ENCODE data around the gene NTN1. TPM values are rescaled to one million over a fixed set of nuclear protein-coding genes. Genes with fewer than 3 reads are reported as not detected.

NTN1 gene
- total RNA-seq, 1 experiment from 2014 or later, result 14.5 TPM

DNA sequence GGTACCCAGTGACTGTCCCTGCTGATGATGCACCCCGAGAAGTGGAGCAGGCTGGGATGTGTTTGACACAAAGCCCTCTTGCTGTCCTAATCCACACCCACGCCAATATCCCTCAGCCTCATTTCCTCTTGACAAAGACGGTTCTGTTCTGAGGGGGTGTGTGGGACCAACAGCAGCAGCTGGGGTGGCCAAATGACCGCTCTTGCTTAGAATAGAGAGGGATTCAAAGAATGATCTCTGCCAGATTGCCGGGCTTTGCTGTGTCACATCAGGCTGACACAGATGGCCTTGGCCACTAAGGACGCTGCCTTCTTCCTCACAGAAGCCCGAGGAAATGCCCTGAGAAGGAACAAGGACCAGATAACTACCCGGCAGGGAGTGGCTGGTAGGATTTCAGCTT lies 250.7 kb downstream of the NTN1 start:
- ChIA-PET CTCF (no interaction called here), POLR2A (no interaction called here)
- in situ Hi-C loops (cut with HindIII; ENCODE audit: low pct_unique_long_range_greater_than_20kb, low sequenced_read_pairs) (no loop called here), intact Hi-C loops (cut with micrococcal nuclease; ENCODE audit: unreplicated experiment) (no loop called here)
- H3K27me3 ChIP-seq (ENCODE audit: control insufficient read depth, insufficient read depth, low read length), result no peaks in the 10 kb centered on the region
- no peak for ATAC-seq
- TF ChIP-seq CTCF (IDR thresholded peaks at IDR 0.05), result no peak
- no peak for TF ChIP-seq POLR2AphosphoS5 (IDR thresholded peaks at IDR 0.05; ENCODE audit: low read depth, low read length)
- TF ChIP-seq SIN3A (IDR thresholded peaks at IDR 0.05; ENCODE audit: borderline replicate concordance, insufficient read depth, low read depth, low read length), result no peak
- no peak for TF ChIP-seq TCF7L2 (IDR thresholded peaks at IDR 0.05; ENCODE audit: low read depth, low read length)
- TF ChIP-seq, protein P1, sequence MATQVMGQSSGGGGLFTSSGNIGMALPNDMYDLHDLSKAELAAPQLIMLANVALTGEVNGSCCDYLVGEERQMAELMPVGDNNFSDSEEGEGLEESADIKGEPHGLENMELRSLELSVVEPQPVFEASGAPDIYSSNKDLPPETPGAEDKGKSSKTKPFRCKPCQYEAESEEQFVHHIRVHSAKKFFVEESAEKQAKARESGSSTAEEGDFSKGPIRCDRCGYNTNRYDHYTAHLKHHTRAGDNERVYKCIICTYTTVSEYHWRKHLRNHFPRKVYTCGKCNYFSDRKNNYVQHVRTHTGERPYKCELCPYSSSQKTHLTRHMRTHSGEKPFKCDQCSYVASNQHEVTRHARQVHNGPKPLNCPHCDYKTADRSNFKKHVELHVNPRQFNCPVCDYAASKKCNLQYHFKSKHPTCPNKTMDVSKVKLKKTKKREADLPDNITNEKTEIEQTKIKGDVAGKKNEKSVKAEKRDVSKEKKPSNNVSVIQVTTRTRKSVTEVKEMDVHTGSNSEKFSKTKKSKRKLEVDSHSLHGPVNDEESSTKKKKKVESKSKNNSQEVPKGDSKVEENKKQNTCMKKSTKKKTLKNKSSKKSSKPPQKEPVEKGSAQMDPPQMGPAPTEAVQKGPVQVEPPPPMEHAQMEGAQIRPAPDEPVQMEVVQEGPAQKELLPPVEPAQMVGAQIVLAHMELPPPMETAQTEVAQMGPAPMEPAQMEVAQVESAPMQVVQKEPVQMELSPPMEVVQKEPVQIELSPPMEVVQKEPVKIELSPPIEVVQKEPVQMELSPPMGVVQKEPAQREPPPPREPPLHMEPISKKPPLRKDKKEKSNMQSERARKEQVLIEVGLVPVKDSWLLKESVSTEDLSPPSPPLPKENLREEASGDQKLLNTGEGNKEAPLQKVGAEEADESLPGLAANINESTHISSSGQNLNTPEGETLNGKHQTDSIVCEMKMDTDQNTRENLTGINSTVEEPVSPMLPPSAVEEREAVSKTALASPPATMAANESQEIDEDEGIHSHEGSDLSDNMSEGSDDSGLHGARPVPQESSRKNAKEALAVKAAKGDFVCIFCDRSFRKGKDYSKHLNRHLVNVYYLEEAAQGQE (IDR thresholded peaks at IDR 0.05; ENCODE audit: insufficient read depth in 1 of 2, low read depth in 2 of 2, low read length in 1 of 2), result no peak
- no peak overlapping the region for H3K27ac ChIP-seq (ENCODE audit: low read length)
- H3K4me3 ChIP-seq (ENCODE audit: low read depth in 2 of 2, low read length in 2 of 2), result no peak overlapping the region
- no TSS peak for BruUV-seq (replicated peaks)
- H3K4me1 ChIP-seq (ENCODE audit: control insufficient read depth, insufficient read depth, low read length), result no peaks in the 10 kb centered on the region
- H3K36me3 ChIP-seq (ENCODE audit: control insufficient read depth, insufficient read depth, low read length), result no peaks in the 10 kb centered on the region
- no peaks in the 10 kb centered on the region for H3K9me3 ChIP-seq (ENCODE audit: control insufficient read depth, insufficient read depth, low read depth, low read length)
- no peak for DNase-seq (ENCODE audit: low read depth, low spot score)

DNA sequence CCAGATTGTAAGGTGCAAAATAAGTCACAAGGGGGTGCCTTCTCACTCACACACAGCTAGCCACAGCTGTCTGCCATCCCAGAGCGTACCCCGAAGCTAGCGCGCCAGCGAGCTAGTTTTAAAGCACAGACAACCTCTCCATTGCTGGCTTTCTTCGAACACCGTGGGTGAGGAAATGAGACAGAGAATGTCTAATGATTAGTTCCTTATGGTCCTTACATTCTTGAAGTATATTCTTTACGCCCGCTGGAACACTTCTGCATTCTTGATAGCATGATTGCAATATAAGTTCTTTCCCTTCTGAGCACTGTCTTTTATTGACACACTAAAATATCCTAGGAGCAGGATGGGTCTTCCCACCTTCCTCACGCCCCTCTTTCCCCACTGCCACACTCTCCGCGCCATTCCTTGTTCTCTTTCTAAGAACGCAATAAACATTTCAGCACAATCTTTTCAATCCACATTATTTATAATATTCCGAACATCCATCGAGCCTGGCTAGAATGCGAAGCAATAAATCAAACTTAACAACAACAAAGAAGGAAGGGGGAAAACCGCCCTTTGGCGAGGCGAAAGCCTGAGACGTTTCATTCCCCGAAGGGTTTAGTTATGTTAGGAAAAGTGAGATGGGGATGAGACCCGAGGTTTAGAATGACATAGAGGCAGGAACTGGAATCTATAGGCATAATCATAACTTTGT lies 251.3 kb downstream of the NTN1 start:
- H3K4me1 ChIP-seq (ENCODE audit: control insufficient read depth, insufficient read depth, low read length), result no peaks in the 10 kb centered on the region
- no peaks in the 10 kb centered on the region for H3K27me3 ChIP-seq (ENCODE audit: control insufficient read depth, insufficient read depth, low read length)
- no peak for DNase-seq (ENCODE audit: low read depth, low spot score)
- no peaks in the 10 kb centered on the region for H3K9me3 ChIP-seq (ENCODE audit: control insufficient read depth, insufficient read depth, low read depth, low read length)
- H3K27ac ChIP-seq (ENCODE audit: low read length), result no peak overlapping the region
- TF ChIP-seq CTCF (IDR thresholded peaks at IDR 0.05) (no peak), TCF7L2 (IDR thresholded peaks at IDR 0.05; ENCODE audit: low read depth, low read length) (no peak), POLR2AphosphoS5 (IDR thresholded peaks at IDR 0.05; ENCODE audit: low read depth, low read length) (no peak), SIN3A (IDR thresholded peaks at IDR 0.05; ENCODE audit: borderline replicate concordance, insufficient read depth, low read depth, low read length) (no peak)
- TF ChIP-seq, protein P1 (IDR thresholded peaks at IDR 0.05; ENCODE audit: insufficient read depth in 1 of 2, low read depth in 2 of 2, low read length in 1 of 2), result no peak
- ChIA-PET POLR2A (no interaction called here), CTCF (no interaction called here)
- no peak overlapping the region for H3K4me3 ChIP-seq (ENCODE audit: low read depth in 2 of 2, low read length in 2 of 2)
- ATAC-seq, result no peak
- in situ Hi-C loops (cut with HindIII; ENCODE audit: low pct_unique_long_range_greater_than_20kb, low sequenced_read_pairs), result no loop called here
- intact Hi-C loops (cut with micrococcal nuclease; ENCODE audit: unreplicated experiment), result no loop called here
- H3K36me3 ChIP-seq (ENCODE audit: control insufficient read depth, insufficient read depth, low read length), result no peaks in the 10 kb centered on the region
- BruUV-seq (replicated peaks), result no TSS peak
